A549 treated with AZD9567 at 1 μM for 4 hours (cell line): ENCODE data around the gene UBP1. TPM values are rescaled to one million over a fixed set of nuclear protein-coding genes. Genes with fewer than 3 reads are reported as not detected.

Experiments
- total RNA-seq: library from RNA; stranded (reverse); fragments of 200-300 nt; extraction: Qiagen RNA extraction; gene quantifications from 5 replicates; pipeline ENCODE4 v1.2.3, GENCODE V29; 2022; ENCODE audit not compliant: insufficient read depth

The UBP1 gene
- 51.7 to 86.6 TPM (median 58.4 TPM) in 5 replicates for total RNA-seq

GRCh38 chr3:33440328-33441224 lies at the start of gene UBP1:
UBP1 (minus strand) TSS chr3:33440405; CDS start chr3:33439848, 557 bp downstream.

Other genes with a start within 250 kb of the UBP1 start
- 3.0 to 3.7 TPM (median 3.2 TPM) in 5 replicates for gene SUSD5, start 221.6 kb downstream of the UBP1 start, total RNA-seq
- 6.5 to 8.1 TPM (median 8.0 TPM) in 5 replicates for gene FBXL2, start 163.0 kb downstream of the UBP1 start, total RNA-seq